GM21423 (cell line): ENCODE measurements around the gene SAMD4A.
A peak's percentile ranks its signal among the peaks of the same experiment; 100 is the strongest.
"Not testable (repeated sequence)": the region's sequence is repeated elsewhere in the genome, so short reads cannot be mapped to it uniquely, and the experiment has no call there.

ENCODE experiments used
- ATAC-seq: cut with Tn5 transposase; IDR thresholded peaks from one replicate; pipeline ENCODE4 v1.9.1; 2021; ENCODE audit warnings: mild to moderate bottlenecking, moderate library complexity; ENCODE audit not compliant: unreplicated experiment

Gene SAMD4A

GRCh38 chr14:54722791-54723432 lies 156.0 kb downstream of the SAMD4A start:
- no peak for ATAC-seq

DNA sequence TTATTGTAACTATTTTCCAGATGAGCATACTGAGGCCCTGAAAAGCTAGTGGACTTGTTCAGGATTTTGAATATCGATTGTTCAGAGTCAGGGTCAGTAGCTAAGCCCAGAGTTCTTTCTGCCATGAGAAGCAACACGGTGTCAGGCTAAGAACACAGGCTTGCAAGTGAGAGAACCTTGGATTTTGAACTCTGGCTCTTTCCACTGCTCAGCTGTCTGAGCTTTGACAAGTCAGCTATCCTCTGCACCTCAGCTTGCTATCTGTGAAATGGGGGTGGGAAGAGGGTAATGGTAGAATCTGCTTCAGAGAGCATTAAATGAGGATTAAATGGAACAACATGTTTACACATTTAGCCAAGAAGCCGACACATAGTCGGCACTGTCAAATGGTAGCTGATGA lies 157.2 kb downstream of the SAMD4A start:
- ATAC-seq, result no peak

GRCh38 chr14:54724676-54725325 lies 157.9 kb downstream of the SAMD4A start:
- ATAC-seq, result no peak

DNA sequence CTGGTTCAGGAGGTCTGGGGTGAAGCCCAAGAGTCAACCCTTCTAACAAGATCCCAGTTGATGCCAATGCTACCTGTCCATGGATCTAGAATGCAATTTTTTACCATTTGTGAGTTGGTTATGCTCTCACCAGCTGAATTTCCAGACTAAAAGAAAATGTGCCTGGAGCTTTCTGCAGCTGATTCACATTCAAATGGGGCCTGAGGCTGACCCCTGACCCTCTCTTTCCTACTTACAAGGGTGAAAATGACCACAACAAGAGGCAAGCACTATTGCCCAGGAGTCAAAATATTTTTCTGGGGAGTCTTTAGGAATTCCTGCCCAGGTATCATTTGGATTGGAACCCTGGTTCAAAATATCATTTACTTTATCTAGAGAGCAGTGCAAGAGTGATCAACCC lies 159.1 kb downstream of the SAMD4A start:
- no peak for ATAC-seq

DNA sequence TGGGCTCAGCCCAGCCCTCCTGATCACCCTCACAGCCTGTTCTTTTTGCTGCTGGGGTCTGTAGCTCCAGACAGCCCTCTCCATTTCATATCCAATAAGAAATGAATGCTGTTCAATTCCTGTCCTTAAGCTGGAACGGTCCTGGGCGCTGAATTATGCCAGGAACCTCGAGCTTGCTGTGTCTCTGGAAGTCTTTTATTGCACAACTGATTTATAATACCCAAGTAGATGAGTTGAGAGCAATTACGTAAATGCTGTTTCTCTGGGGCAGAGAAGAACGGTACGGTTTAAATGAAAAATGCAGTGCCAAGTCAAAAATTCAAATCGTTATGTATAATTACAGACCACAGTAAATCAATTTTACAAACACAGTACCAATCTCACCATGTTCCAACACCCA lies 161.0 kb downstream of the SAMD4A start:
- ATAC-seq, result no peak

DNA sequence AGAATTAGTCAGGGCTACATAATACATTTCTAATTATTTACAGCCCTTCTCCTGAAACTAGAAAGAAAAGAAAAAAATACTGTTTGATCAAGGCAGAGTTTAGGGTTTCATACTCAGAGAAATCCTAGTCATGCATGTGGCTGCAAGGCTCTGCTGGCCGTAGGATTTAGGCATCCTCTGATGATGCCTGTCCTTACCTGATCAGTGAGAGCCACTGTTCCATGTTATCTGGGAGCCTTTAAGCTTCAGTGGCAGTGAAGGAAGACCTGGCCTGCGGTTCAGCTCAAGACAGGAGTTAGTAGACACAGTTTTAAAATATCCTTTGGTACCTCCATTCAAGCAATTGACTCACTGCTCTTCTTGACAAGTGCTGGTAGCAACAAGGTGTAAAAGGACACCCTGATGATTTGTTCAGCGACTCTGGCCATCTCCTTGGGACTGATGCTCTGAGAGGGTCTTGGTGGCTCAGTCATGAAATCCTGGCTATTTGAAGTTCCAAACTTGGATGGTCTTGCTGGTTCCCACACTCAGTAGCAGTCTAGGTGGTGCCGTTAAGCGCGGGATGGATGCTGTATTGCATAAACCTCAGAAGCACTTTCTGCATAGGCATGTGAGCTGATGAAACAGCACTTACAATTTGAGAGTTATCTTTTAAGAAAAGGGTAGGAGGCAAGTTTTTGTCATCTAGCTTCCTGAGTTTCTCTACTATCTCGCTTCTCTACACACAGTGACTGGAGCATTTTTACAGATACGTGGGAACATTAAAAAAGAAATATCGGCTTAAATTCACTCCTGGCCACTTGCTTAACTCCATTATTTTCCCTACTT lies 162.0 kb downstream of the SAMD4A start:
- no peak for ATAC-seq

DNA sequence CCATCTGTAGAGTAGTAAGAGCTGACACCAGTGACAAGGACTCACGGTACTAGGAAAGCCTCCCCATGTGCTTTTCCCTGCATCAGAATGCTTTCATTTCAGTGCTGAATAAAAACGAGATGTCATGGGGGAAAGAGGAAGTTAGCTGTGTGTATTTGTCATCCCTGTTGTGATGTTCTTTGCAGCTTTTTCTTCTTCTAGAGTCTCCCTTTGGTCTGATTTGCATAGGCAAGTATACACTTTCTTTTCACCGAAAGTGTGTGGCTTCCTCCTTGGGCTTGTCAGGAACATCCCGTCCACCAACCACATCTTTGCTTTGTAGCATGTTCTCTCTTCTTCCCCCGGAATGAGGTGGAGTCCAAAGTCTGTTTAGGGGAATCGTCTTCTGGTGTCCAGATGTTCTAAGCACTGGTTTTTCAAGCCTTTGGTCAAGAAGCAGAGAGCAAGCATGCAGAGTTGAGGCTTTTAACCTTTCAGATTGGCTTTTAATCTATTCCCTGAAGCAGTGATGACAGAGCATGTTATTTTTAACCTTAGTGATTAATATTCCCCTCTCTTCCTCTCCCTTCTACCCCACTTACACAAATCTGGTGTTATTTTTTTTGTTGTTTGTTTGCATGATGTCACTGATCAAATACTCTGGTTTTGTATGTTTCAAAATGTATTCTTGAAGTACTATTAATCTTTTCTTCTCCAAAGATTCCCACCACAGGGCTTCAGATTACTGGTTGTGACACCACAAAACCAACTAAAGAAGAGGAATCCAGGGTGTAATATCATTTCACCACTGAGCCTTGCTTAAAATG lies 163.4 kb downstream of the SAMD4A start:
- peak; percentile 96 for ATAC-seq

- no peak for ATAC-seq
Measured at GRCh38 chr14:54734966-54735365, 168.0 kb downstream of the SAMD4A start.

GRCh38 chr14:54735424-54735823 lies 168.5 kb downstream of the SAMD4A start:
- no peak for ATAC-seq

GRCh38 chr14:54737132-54737711 lies 170.3 kb downstream of the SAMD4A start:
- no peak for ATAC-seq

GRCh38 chr14:54738009-54738408 lies 171.1 kb downstream of the SAMD4A start:
- no peak for ATAC-seq

- ATAC-seq, result no peak
Measured at GRCh38 chr14:54739514-54739913, 172.6 kb downstream of the SAMD4A start.

DNA sequence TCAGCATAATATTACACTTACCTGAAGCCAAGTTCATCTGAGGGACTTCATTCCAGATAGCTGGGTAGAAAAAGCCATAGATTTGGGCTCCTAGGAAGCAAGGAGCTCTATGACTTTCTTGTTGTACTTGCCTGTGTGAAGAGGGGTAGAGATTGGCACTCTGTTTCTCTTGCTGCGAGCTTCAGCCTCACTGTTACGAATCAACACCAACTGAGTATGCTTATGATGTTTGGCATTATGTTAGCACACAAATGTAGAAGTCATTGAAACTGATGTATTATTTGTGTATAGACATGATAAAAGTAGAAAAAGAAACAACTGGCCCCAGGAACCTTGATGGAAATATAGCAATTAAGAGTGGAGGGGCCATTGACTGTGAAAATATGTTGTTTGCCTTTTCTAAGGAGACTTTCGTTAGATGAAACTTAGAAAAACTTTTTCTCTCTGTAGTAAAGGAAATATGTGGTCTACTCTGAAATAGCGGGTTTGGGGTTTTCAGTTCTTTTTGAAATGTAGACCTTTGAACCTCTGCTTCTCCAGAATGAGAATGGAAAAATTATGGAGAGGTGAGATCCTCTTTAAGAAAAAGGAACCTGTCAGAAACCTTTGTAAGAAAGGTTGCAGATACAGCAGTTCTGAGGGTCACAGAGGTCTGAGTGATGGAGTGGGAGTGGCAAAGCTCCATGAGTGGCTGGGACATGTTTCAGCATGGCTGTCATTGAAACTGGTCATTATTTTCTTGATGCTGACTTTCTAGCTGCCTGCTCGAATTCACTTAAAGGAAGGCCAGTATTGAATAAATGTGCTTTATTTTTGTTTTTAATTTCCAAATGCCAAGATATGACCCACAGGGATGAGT lies 175.8 kb downstream of the SAMD4A start:
- ATAC-seq, result no peak

DNA sequence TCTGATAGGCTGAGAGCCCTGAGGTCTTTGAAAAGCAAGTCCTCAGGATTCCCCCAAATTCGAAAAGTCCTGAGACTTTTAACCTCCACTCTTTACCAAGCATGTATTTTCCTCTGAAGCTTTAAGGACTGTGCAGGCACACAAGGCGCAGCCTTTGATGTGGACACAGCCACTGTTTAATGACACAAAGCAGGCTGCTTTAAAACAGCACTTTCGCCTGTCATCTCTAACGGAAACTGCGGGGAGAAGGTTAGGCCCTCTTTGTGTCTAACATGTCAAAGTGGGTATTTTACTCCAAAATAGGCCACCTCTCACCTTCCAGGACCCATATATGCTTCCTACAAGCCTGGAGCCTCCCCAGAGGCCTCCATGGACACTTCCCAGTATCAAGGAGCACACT lies 176.5 kb downstream of the SAMD4A start:
- no peak for ATAC-seq

DNA sequence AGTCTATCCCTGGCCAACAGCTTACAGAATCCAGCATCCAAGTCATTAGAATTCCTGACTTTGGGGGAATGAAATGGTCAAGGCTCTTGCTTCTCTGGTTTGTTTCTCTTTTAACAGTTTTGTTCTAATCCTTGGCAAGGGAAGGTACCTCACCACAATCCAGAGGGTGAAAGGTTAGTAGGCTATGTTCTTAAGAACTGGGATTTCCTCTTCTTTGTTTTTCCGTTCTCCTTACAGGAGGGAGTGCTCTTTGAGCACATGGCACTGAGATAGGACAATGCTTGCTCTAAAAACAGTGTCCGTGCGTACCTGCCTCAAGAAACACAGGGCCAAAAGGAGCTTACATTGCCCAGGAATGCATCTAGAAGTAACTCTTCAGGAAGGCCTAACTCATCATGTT lies 179.1 kb downstream of the SAMD4A start:
- ATAC-seq, result no peak

- no peak for ATAC-seq
Measured at GRCh38 chr14:54747616-54748015, 180.7 kb downstream of the SAMD4A start.

DNA sequence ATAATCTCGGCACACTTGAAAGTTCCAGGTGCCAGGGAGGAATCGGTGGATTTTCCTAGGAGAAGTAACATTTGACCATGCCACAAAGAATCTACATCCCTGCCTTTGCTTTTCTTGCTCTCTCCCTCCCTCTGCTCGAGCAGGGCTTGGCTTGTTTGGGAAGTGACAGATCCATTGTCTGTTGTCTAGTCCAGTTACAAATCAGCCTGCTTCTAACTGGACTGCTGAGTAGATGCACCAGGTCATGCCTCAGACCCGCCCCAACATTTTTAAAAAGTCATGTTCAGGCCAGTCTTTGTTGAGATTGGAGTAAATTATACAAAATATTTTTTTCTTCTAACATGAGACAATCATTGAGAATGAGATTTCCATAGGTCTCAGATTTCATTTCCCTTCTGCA lies 182.3 kb downstream of the SAMD4A start:
- no peak for ATAC-seq

DNA sequence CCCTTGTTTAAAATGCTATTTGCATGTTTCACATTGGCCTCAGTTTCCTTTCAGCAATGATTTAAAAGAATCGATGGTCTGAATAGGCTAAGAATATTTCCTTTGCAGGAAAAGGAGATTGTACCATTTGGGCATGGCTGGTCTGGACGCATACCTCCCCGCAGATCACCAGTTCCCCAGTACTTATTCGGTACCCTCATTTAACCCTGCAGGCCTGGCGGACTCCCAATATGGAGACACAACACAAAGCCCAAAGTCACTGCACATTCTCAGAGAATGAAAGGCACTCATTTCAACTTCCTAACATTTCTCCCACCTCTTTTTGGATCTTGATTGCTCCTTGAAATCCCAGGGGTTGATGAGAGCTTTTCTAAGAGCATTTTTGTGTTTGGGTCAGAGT lies 182.8 kb downstream of the SAMD4A start:
- no peak for ATAC-seq

DNA sequence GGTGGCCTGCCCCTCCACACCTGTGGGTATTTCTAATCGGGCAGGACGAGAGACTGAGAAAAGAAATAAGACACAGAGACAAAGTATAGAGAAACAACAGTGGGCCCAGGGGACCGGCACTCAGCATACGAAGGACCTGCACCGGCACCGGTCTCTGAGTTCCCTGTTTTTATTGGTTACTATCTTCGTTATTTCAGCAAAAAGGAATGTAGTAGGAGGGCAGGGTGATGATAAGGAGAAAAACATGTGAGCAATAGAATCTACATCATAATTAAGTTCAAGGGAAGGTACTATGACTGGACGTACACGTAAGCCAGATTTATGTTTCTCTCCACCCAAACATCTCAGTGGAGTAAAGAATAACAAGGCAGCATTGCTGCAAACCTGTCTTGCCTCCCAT lies 185.7 kb downstream of the SAMD4A start:
- not testable (repeated sequence) for ATAC-seq

- ATAC-seq, result not testable (repeated sequence)
Measured at GRCh38 chr14:54753396-54753795, 186.5 kb downstream of the SAMD4A start.
